GM23338 (cell line): ENCODE measurements around the gene PFN2. TPM values are rescaled to one million over a fixed set of nuclear protein-coding genes. Genes with fewer than 3 reads are reported as not detected.

ENCODE experiments used
- polyA plus RNA-seq: library from polyadenylated mRNA; unstranded; fragments of >200 nt; fragmentation: Nextera tagmentation; extraction: Ambion mirVana; gene quantifications from 2 replicates; pipeline ENCODE4 v1.2.1, GENCODE V29; 2016
- small RNA-seq: library from RNA; depleted of rRNA; stranded (forward); fragments of <200 nt; gene quantifications from one replicate; pipeline ENCODE3, GENCODE V24; 2014; ENCODE audit warnings: low replicate concordance
- total RNA-seq: library from RNA; depleted of rRNA; stranded (reverse); fragments of >200 nt; shearing (Covaris generic); gene quantifications from 2 replicates; pipeline ENCODE4 v1.2.3, GENCODE V29; 2014; rRNA removed

The PFN2 gene
- total and polyA plus RNA-seq, 2 experiments from 2014 or later: 183 to 212 TPM

Small RNAs within 50 kb of the gene (small RNA-seq; reads per million reads assigned to genes)
- gene RNU6-720P: not detected

Other genes starting within 250 kb of the PFN2 start
- 55.5 and 55.8 TPM in 2 replicates for gene COMMD2, start 218.4 kb downstream of the PFN2 start, total RNA-seq
- 54.9 and 61.1 TPM in 2 replicates for gene COMMD2, start 218.4 kb downstream of the PFN2 start, polyA plus RNA-seq
- not detected in 2 replicates for gene ANKUB1, start 178.3 kb downstream of the PFN2 start, total RNA-seq
- gene ANKUB1, start 178.3 kb downstream of the PFN2 start, polyA plus RNA-seq: not detected in 2 replicates
- 43.1 and 46.3 TPM in 2 replicates for gene RNF13, start 157.7 kb downstream of the PFN2 start, total RNA-seq
- gene RNF13, start 157.7 kb downstream of the PFN2 start, polyA plus RNA-seq: 69.8 and 101 TPM in 2 replicates